GM18909 (cell line): Measurements from ENCODE around the gene TRIM10.

Experiments used
- ATAC-seq: cut with Tn5 transposase; IDR thresholded peaks from one replicate; pipeline ENCODE4 v1.9.1; 2021; ENCODE audit warnings: mild to moderate bottlenecking; ENCODE audit not compliant: unreplicated experiment, poor library complexity

Gene TRIM10

GRCh38 chr6:30160785-30161531 lies at the start of gene TRIM10:
Gene TRIM10, minus strand, starts transcription at chr6:30161211. Its CDS starts 353 bp downstream, at chr6:30160858.
- no peak for ATAC-seq

GRCh38 chr6:30207619-30208295 lies 46.7 kb upstream of the TRIM10 start:
- no peak for ATAC-seq

GRCh38 chr6:30206799-30207618 lies 46.0 kb upstream of the TRIM10 start:
- ATAC-seq = no peak

- ATAC-seq = no peak
Measured at GRCh38 chr6:30206152-30206551, 45.1 kb upstream of the TRIM10 start.

GRCh38 chr6:30204116-30204515 lies 43.1 kb upstream of the TRIM10 start:
- no peak for ATAC-seq

GRCh38 chr6:30202366-30202765 lies 41.4 kb upstream of the TRIM10 start:
- ATAC-seq = no peak

GRCh38 chr6:30200551-30201281 lies 39.7 kb upstream of the TRIM10 start:
- no peak for ATAC-seq

- no peak for ATAC-seq
Measured at GRCh38 chr6:30198166-30199084, 37.4 kb upstream of the TRIM10 start.

- no peak for ATAC-seq
Measured at GRCh38 chr6:30196376-30196775, 35.4 kb upstream of the TRIM10 start.

GRCh38 chr6:30195951-30196350 lies 34.9 kb upstream of the TRIM10 start:
- ATAC-seq = no peak

GRCh38 chr6:30194797-30195690 lies 34.0 kb upstream of the TRIM10 start:
- ATAC-seq = no peak

- no peak for ATAC-seq
Measured at GRCh38 chr6:30192076-30192475, 31.1 kb upstream of the TRIM10 start.

- no peak for ATAC-seq
Measured at GRCh38 chr6:30188541-30188940, 27.5 kb upstream of the TRIM10 start.

GRCh38 chr6:30185846-30186484 lies 25.0 kb upstream of the TRIM10 start:
- ATAC-seq = no peak

GRCh38 chr6:30184417-30185031 lies 23.5 kb upstream of the TRIM10 start:
- no peak for ATAC-seq

- no peak for ATAC-seq
Measured at GRCh38 chr6:30180145-30180544, 19.1 kb upstream of the TRIM10 start.

GRCh38 chr6:30178837-30179236 lies 17.8 kb upstream of the TRIM10 start:
- no peak for ATAC-seq
